ENCODE measurements around the gene TADA2B. TPM values are rescaled to one million over a fixed set of nuclear protein-coding genes. Genes with fewer than 3 reads are reported as not detected.

The TADA2B gene
- total and polyA plus RNA-seq, 9 of the 15 experiments (the other 6 are each of a cell fraction or from before 2014, with no cell fraction given), result 0.55 to 12.2 (median 7.5) TPM

GRCh38 chr4:7070729-7071511 is 27.7 kb downstream of the TADA2B start:
- peak overlapping the region; percentile 79 for H2AFZ ChIP-seq (ENCODE audit: low read depth, low read length)
- no TSS peak for BruUV-seq (replicated peaks)
- H4K20me1 ChIP-seq (replicated peaks; ENCODE audit: control insufficient read depth, insufficient read depth, low read length), result no peaks in the 10 kb centered on the region; the same call in none of the 2 replicates
- ChIA-PET CTCF (ENCODE audit: low intra/inter-chr PET ratio) (interaction anchor here (0.7 to 2.3 kb wide), 5 partner anchors 28 to 351 kb away, joined by 3 to 14 read pairs (median 6); partner anchors contain the start of genes TADA2B and TBC1D14), POLR2A (interaction anchor here (0.7 to 1.0 kb wide), 2 partner anchors 8 to 302 kb away, joined by 3 to 4 read pairs; no protein-coding TSS in a partner anchor)
- intact Hi-C loops (cut with micrococcal nuclease) (loop anchor here (1.0 to 5.0 kb wide), 2 partner anchors 97 to 524 kb away; no protein-coding TSS in a partner anchor), in situ Hi-C loops (cut with MboI) (loop anchor here (5.0 kb wide), 2 partner anchors 169 to 349 kb away; no protein-coding TSS in a partner anchor)
- no peaks in the 10 kb centered on the region for H3K9me1 ChIP-seq (ENCODE audit: control insufficient read depth, insufficient read depth, low read length)
- H3K4me1 ChIP-seq (replicated peaks in 1 of 2; ENCODE audit: control insufficient read depth in 2 of 2, insufficient read depth in 2 of 2, low read length in 2 of 2), result peaks cover 13 to 41% of the 10 kb centered on the region in 2 experiments; a peak in 4 of 5 replicates
- H3K79me2 ChIP-seq (ENCODE audit: control insufficient read depth, insufficient read depth, low read length), result peaks cover 23% of the 10 kb centered on the region
- no peak overlapping the region for H3K4me2 ChIP-seq (ENCODE audit: insufficient read depth, low read length)
- H3K36me3 ChIP-seq (ENCODE audit: control insufficient read depth, insufficient read depth, low read length), result peaks cover 10% of the 10 kb centered on the region; the same call in 2 of the 3 replicates
- peak overlapping the region in 1 of 2 experiments; percentile 70; a peak in 2 of 4 replicates for H3K9ac ChIP-seq (ENCODE audit: insufficient read depth in 1 of 2, low read depth in 2 of 2, low read length in 2 of 2)
- peak; percentile 48 for ATAC-seq
- H3K4me3 ChIP-seq, result no peak overlapping the region
- DNase-seq (ENCODE audit: extremely low read depth in 1 of 4, low spot score in 3 of 4), result peak; percentile 60 to 87 (median 66)
- H3K9me3 ChIP-seq (replicated peaks; ENCODE audit: control insufficient read depth, insufficient read depth, low read depth, low read length), result no peaks in the 10 kb centered on the region
- H3K27me3 ChIP-seq (ENCODE audit: control insufficient read depth in 2 of 2, insufficient read depth in 2 of 2, low read length in 2 of 2), result no peaks in the 10 kb centered on the region
- 26% methylated on average over 23 of the region's 23 CpGs for WGBS (ENCODE audit: insufficient coverage, low coverage, missing lambda C conversion rate)
- no peak overlapping the region for H3K27ac ChIP-seq (ENCODE audit: extremely low read depth, low read depth, low read length)
- peak; percentile 94 for FAIRE-seq
- TF ChIP-seq BHLHE40 (IDR thresholded peaks at IDR 0.05; ENCODE audit: low read length) (0 out of 2 replicates have a peak, but pooled peaks have one; percentile 24), DEAF1 (CRISPR knock-in tag; IDR thresholded peaks at IDR 0.05) (peak; percentile 29; the same call in 1 of the 2 replicates), CXXC5 (CRISPR knock-in tag; IDR thresholded peaks at IDR 0.05) (0 out of 2 replicates have a peak, but pooled peaks have one; percentile 15), USF1 (CRISPR knock-in tag; IDR thresholded peaks at IDR 0.05) (peak; percentile 41; the same call in 1 of the 2 replicates), PRDM10 (IDR thresholded peaks at IDR 0.05; ENCODE audit: partially characterized antibody) (peak; percentile 38), RAD21 (CRISPR knock-in tag; conservative IDR thresholded peaks at IDR 0.05 in 1 of 2, IDR thresholded peaks at IDR 0.05 in 1 of 2) (peak; percentile 75 to 92), E2F6 (IDR thresholded peaks at IDR 0.05; ENCODE audit: borderline replicate concordance in 1 of 2, extremely low read depth in 1 of 2, insufficient read depth in 1 of 2, insufficient read length in 1 of 2, low read depth in 1 of 2, low read length in 1 of 2, poor library complexity in 1 of 2, severe bottlenecking in 1 of 2) (no peak), MNT (conservative IDR thresholded peaks at IDR 0.05) (peak in 1 of 2 experiments; percentile 47; a peak in 1 of 4 replicates)

Data from K562 (cell line).